ENCODE results near the gene NCAPD2.
A peak's percentile ranks its signal among the peaks of the same experiment; 100 is the strongest.

NCAPD2 gene, protein sequence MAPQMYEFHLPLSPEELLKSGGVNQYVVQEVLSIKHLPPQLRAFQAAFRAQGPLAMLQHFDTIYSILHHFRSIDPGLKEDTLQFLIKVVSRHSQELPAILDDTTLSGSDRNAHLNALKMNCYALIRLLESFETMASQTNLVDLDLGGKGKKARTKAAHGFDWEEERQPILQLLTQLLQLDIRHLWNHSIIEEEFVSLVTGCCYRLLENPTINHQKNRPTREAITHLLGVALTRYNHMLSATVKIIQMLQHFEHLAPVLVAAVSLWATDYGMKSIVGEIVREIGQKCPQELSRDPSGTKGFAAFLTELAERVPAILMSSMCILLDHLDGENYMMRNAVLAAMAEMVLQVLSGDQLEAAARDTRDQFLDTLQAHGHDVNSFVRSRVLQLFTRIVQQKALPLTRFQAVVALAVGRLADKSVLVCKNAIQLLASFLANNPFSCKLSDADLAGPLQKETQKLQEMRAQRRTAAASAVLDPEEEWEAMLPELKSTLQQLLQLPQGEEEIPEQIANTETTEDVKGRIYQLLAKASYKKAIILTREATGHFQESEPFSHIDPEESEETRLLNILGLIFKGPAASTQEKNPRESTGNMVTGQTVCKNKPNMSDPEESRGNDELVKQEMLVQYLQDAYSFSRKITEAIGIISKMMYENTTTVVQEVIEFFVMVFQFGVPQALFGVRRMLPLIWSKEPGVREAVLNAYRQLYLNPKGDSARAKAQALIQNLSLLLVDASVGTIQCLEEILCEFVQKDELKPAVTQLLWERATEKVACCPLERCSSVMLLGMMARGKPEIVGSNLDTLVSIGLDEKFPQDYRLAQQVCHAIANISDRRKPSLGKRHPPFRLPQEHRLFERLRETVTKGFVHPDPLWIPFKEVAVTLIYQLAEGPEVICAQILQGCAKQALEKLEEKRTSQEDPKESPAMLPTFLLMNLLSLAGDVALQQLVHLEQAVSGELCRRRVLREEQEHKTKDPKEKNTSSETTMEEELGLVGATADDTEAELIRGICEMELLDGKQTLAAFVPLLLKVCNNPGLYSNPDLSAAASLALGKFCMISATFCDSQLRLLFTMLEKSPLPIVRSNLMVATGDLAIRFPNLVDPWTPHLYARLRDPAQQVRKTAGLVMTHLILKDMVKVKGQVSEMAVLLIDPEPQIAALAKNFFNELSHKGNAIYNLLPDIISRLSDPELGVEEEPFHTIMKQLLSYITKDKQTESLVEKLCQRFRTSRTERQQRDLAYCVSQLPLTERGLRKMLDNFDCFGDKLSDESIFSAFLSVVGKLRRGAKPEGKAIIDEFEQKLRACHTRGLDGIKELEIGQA (N-terminal part only)

DNA sequence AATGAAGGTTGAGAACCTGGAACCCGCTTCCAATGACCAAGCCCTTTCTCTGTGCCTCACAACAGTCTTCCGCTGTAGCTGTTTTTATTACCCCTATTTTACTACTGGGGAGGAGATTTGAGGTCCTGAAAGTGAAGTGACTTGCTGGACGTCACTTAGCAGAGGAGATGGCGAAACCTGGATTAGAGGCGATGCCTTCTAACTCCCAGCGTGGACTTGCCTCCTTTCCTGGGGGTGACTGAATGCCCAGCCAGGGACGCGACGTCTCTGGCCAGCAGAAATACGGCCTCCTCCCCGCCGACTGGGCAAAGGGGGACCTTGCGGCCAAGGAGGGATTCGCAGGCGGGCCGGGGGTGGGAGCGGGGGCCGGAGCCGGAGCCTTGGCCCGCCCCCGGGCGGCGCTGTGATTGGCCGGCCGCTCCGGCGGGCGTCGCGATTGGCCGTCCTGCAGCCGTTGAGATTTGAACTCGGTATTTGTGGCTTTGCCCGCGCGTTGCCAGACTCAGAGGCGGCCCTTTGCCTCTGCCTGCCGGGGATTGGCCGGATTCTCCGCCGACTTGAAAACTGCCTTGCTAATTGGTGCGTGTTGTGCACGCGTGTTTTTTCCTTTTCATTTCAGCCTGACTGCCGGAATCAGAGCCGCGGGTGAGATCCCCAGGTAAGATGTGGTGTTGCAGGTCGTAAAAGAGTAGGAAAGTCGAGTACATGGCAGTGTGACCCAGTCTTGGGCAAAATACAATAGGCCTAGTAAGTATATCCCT, at the start of gene NCAPD2:
NCAPD2 (plus strand) TSS at position 606 of the 761 bp plus-strand sequence. CDS start 997 bp downstream, outside the sequence.
- intact Hi-C loops (cut with DNase I) = loop anchor here (2.0 kb wide), 1 partner anchor 39 kb away; no protein-coding TSS in a partner anchor
- DNase-seq = peak; percentile 90 to 99 (median 97)

- DNase-seq = peak in 2 of 42 donors; percentile 7 to 22
- intact Hi-C loops (cut with DNase I) = no loop called here
These were observed 48.9 kb upstream of the NCAPD2 start, which contains the start of gene CD27 for GRCh38 chr12:6444704-6445688. Gene CD27, plus strand, starts transcription at chr12:6444955. Its CDS starts 141 bp downstream, at chr12:6445096.

GRCh38 chr12:6450091-6450868, 43.6 kb upstream of the NCAPD2 start:
- peak in 1 of 42 donors; percentile 24 for DNase-seq
- intact Hi-C loops (cut with DNase I) = no loop called here

- intact Hi-C loops (cut with DNase I) = no loop called here
- DNase-seq = peak in 33 of 42 donors; percentile 24 to 76 (median 54)
These were observed 43.0 kb upstream of the NCAPD2 start for GRCh38 chr12:6450869-6451347.

- DNase-seq = peak; percentile 84 to 96 (median 90)
- intact Hi-C loops (cut with DNase I) = no loop called here
These were observed 42.3 kb upstream of the NCAPD2 start, which contains the start of gene TAPBPL for GRCh38 chr12:6451348-6452244. Gene TAPBPL, plus strand, starts transcription at chr12:6452042. Its CDS starts 207 bp downstream, at chr12:6452249.

- intact Hi-C loops (cut with DNase I) = no loop called here
- DNase-seq = peak in 33 of 42 donors; percentile 16 to 72 (median 50)
These were observed 41.5 kb upstream of the NCAPD2 start for GRCh38 chr12:6452245-6452943.

- peak in 3 of 42 donors; percentile 25 to 36 (median 26) for DNase-seq
- intact Hi-C loops (cut with DNase I) = no loop called here
These were observed 40.8 kb upstream of the NCAPD2 start for GRCh38 chr12:6452944-6453630.

DNA sequence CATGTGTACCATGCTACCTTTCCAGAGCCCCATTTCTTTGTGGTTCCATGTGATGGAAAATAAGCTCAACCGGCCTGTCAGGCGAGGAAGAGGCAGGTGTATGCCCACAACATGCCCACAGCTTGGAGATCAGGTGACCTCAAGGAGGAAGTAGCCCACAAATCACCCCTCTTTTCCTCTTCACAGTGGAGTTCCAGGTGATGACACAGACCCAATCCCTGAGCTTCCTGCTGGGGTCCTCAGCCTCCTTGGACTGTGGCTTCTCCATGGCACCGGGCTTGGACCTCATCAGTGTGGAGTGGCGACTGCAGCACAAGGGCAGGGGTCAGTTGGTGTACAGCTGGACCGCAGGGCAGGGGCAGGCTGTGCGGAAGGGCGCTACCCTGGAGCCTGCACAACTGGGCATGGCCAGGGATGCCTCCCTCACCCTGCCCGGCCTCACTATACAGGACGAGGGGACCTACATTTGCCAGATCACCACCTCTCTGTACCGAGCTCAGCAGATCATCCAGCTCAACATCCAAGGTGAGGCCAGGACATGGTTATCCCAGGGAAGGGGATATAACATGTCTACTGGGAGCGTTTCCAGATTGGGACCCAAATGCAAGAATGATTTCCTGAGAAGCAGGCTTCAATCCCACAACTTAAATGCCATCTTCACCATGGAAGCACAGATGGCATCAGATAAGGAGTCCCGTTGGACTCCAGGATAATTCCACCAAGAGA, 36.5 kb upstream of the NCAPD2 start:
- intact Hi-C loops (cut with DNase I) = no loop called here
- peak in 1 of 42 donors; percentile 27 for DNase-seq

DNA sequence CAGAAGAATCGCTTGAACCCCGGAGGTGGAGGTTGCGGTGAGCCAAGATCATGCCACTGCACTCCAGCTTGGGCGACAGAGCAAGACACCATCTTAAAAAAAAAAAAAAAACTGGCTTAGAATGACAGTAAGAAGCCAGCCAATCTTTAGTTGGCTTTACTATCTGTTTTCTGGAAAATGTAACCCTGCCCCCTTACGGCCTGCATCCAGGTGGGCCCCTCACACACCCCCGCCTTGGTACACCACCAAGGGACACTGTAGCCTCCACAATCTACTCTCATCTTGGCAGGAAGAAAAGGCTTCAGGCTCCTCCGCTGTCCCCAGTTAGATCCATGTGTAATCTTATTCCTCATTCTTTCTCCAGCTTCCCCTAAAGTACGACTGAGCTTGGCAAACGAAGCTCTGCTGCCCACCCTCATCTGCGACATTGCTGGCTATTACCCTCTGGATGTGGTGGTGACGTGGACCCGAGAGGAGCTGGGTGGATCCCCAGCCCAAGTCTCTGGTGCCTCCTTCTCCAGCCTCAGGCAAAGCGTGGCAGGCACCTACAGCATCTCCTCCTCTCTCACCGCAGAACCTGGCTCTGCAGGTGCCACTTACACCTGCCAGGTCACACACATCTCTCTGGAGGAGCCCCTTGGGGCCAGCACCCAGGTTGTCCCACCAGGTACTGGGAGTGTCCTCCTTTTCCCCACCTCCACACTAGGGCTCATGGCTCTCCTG, 35.5 kb upstream of the NCAPD2 start:
- intact Hi-C loops (cut with DNase I) = no loop called here

DNA sequence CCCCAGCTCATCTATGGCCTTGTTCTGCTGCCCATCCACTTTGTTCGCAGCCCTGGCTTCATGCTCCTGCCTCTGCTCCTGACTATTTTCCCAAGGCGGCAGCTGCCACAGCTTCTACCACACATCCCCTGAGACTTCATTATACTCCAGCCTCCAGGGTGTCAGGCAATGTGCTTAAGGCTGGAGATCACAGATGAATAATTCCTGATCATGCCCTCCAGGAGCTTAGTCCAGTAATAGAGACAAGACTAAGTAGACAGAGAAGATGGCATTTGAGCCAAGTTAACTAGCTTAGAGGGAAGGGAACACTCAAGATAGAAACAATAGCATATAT, 34.9 kb upstream of the NCAPD2 start:
- DNase-seq = no peak

More for the DNA sequence above, 35.5 kb upstream of the NCAPD2 start:
- peak in 1 of 42 donors; percentile 16 for DNase-seq

DNA sequence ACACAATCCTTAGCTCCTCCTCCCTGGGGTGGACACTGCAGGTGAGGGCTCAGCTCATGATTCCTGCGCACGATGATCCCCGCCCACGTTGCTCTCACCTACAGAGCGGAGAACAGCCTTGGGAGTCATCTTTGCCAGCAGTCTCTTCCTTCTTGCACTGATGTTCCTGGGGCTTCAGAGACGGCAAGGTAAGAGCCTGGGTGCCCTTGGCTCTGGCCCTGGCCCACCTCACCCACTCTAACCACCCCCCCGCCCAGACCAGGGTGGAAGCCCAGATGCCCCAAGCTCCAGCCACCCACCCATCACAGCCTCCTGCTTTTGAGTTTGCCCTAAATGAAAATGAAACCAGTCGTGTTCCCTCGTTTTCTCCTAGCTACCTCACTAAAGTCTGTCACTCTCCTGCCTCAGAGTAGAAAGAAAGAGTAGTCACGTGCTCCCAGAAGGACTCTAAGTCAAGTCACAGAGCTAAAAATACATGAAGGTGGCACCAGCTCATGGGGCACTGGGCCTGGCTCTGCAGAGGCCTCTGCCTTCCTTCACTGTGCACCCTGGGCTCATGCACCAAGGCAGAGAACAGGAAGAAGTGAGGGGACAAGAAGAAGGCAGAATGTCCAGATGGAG, 33.0 kb upstream of the NCAPD2 start:
- intact Hi-C loops (cut with DNase I) = no loop called here
- peak in 5 of 42 donors; percentile 22 to 35 (median 29) for DNase-seq

More for the DNA sequence above, 34.9 kb upstream of the NCAPD2 start:
- intact Hi-C loops (cut with DNase I) = no loop called here
